ENCODE results near the gene YPEL3.

DNA sequence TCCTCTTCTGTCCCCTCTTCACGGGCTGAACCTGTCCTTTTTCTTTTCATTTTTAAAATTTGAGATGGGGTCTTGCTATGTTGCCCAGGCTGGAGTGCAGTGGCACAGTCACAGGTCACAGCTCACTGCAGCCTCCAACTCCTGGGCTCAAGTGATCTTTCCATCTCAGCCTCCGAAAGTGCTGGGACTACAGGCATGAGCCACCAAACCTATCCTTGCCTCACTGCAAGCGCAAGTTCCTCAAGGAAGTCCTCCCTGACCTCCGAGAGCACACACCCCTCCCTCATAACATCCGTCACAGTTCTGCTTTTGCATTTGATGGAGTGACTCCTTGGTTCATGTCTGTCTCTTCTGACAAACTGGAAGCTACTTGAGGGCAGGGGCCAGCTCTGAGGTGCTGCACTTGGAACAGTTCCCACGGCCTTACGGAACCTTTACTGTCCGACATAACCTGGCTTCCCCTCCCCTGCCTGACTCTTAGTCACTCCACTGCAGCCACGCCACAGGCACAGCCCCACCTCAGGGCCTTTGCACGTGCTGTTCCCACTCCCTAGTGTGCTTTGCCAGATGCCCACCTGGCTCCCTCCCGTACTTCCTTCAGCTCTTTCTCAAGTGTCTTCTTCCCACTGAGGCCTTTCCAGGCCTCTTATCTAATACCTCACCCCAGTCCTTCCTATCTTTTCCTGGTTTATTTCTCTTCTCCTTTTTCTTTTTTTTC lies 8.7 kb downstream of the YPEL3 start:
- TF ChIP-seq, protein P1, sequence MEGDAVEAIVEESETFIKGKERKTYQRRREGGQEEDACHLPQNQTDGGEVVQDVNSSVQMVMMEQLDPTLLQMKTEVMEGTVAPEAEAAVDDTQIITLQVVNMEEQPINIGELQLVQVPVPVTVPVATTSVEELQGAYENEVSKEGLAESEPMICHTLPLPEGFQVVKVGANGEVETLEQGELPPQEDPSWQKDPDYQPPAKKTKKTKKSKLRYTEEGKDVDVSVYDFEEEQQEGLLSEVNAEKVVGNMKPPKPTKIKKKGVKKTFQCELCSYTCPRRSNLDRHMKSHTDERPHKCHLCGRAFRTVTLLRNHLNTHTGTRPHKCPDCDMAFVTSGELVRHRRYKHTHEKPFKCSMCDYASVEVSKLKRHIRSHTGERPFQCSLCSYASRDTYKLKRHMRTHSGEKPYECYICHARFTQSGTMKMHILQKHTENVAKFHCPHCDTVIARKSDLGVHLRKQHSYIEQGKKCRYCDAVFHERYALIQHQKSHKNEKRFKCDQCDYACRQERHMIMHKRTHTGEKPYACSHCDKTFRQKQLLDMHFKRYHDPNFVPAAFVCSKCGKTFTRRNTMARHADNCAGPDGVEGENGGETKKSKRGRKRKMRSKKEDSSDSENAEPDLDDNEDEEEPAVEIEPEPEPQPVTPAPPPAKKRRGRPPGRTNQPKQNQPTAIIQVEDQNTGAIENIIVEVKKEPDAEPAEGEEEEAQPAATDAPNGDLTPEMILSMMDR (IDR thresholded peaks at IDR 0.05), result no peak
- no peak for TF ChIP-seq TEAD4 (CRISPR knock-in tag; IDR thresholded peaks at IDR 0.05)
- TF ChIP-seq, protein P2, sequence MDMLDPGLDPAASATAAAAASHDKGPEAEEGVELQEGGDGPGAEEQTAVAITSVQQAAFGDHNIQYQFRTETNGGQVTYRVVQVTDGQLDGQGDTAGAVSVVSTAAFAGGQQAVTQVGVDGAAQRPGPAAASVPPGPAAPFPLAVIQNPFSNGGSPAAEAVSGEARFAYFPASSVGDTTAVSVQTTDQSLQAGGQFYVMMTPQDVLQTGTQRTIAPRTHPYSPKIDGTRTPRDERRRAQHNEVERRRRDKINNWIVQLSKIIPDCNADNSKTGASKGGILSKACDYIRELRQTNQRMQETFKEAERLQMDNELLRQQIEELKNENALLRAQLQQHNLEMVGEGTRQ (CRISPR knock-in tag; IDR thresholded peaks at IDR 0.05), result no peak
- TF ChIP-seq RORB (CRISPR knock-in tag; IDR thresholded peaks at IDR 0.05), result no peak
- TF ChIP-seq TP53 (CRISPR knock-in tag; IDR thresholded peaks at IDR 0.05), result no peak
- no peak for TF ChIP-seq GABPB1 (CRISPR knock-in tag; IDR thresholded peaks at IDR 0.05)
- TF ChIP-seq, protein P3, sequence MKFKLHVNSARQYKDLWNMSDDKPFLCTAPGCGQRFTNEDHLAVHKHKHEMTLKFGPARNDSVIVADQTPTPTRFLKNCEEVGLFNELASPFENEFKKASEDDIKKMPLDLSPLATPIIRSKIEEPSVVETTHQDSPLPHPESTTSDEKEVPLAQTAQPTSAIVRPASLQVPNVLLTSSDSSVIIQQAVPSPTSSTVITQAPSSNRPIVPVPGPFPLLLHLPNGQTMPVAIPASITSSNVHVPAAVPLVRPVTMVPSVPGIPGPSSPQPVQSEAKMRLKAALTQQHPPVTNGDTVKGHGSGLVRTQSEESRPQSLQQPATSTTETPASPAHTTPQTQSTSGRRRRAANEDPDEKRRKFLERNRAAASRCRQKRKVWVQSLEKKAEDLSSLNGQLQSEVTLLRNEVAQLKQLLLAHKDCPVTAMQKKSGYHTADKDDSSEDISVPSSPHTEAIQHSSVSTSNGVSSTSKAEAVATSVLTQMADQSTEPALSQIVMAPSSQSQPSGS (CRISPR knock-in tag; IDR thresholded peaks at IDR 0.05; ENCODE audit: borderline replicate concordance, low read depth), result no peak
- TF ChIP-seq, protein P4, sequence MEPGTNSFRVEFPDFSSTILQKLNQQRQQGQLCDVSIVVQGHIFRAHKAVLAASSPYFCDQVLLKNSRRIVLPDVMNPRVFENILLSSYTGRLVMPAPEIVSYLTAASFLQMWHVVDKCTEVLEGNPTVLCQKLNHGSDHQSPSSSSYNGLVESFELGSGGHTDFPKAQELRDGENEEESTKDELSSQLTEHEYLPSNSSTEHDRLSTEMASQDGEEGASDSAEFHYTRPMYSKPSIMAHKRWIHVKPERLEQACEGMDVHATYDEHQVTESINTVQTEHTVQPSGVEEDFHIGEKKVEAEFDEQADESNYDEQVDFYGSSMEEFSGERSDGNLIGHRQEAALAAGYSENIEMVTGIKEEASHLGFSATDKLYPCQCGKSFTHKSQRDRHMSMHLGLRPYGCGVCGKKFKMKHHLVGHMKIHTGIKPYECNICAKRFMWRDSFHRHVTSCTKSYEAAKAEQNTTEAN (CRISPR knock-in tag; IDR thresholded peaks at IDR 0.05), result no peak
- TF ChIP-seq ESRRA (CRISPR knock-in tag; IDR thresholded peaks at IDR 0.05; ENCODE audit: borderline replicate concordance), result no peak
- no peak for TF ChIP-seq ZNF263 (CRISPR knock-in tag; IDR thresholded peaks at IDR 0.05; ENCODE audit: low read depth)
- no peak for TF ChIP-seq EMX1 (CRISPR knock-in tag; IDR thresholded peaks at IDR 0.05)

Data from WTC11 (cell line).